Ectodermal cell (in vitro differentiated cells): ENCODE measurements around the gene ITPR2.
"Not testable (repeated sequence)": the region's sequence is repeated elsewhere in the genome, so short reads cannot be mapped to it uniquely, and the experiment has no call there.

Experiments used
- H3K27ac ChIP-seq: 2 replicates; pipeline ENCODE4 v1.7.0; 2013; ENCODE audit warnings: mild to moderate bottlenecking, low read depth, low read length; ENCODE audit not compliant: insufficient read depth, poor library complexity, severe bottlenecking
- H3K27me3 ChIP-seq: 2 replicates; pipeline ENCODE4 v1.7.0; 2013; ENCODE audit warnings: mild to moderate bottlenecking, low read length; ENCODE audit not compliant: insufficient read depth, control insufficient read depth, poor library complexity, severe bottlenecking
- H3K36me3 ChIP-seq: one replicate; pipeline ENCODE4 v1.7.0; 2013; ENCODE audit warnings: low read length; ENCODE audit not compliant: control insufficient read depth, insufficient read depth
- H3K4me1 ChIP-seq: one replicate; pipeline ENCODE4 v1.7.0; 2013; ENCODE audit warnings: low read length; ENCODE audit not compliant: control insufficient read depth, insufficient read depth
- H3K4me3 ChIP-seq: 2 replicates; pipeline ENCODE4 v1.7.0; 2013; ENCODE audit warnings: low read depth, low read length, control low read depth; ENCODE audit not compliant: insufficient read depth
- H3K9me3 ChIP-seq: 2 replicates; pipeline ENCODE4 v1.7.0; 2013; ENCODE audit warnings: mild to moderate bottlenecking, low read length, moderate library complexity; ENCODE audit not compliant: control insufficient read depth
- WGBS, 2 experiments: methylation state at CpG; one replicate each; pipeline ENCODE4 v1.1.7; 2013; ENCODE audit warnings: missing lambda C conversion rate in 2 of 2; 5-methylcytosine and 5-hydroxymethylcytosine counted together

ITPR2 gene

GRCh38 chr12:26317942-26318575 lies 514.9 kb downstream of the ITPR2 start:
- no peak overlapping the region for H3K4me3 ChIP-seq
- H3K4me1 ChIP-seq = no peaks in the 10 kb centered on the region
- no peak overlapping the region for H3K27ac ChIP-seq
- no peaks in the 10 kb centered on the region for H3K36me3 ChIP-seq
- no peaks in the 10 kb centered on the region for H3K27me3 ChIP-seq
- H3K9me3 ChIP-seq = no peaks in the 10 kb centered on the region

GRCh38 chr12:26314103-26314502 lies 518.9 kb downstream of the ITPR2 start:
- H3K4me3 ChIP-seq = not testable (repeated sequence)

GRCh38 chr12:26310489-26310888 lies 522.5 kb downstream of the ITPR2 start:
- not testable (repeated sequence) for H3K27ac ChIP-seq, H3K27me3 ChIP-seq, H3K36me3 ChIP-seq, H3K4me1 ChIP-seq, H3K4me3 ChIP-seq, H3K9me3 ChIP-seq
- 90 to 94% methylated on average over 6 of the region's 6 CpGs for WGBS, 2 experiments

More at GRCh38 chr12:26314103-26314502, 518.9 kb downstream of the ITPR2 start:
- H3K4me1 ChIP-seq, H3K36me3 ChIP-seq, H3K9me3 ChIP-seq, H3K27ac ChIP-seq, H3K27me3 ChIP-seq: not testable (repeated sequence)

GRCh38 chr12:26309634-26310033 lies 523.4 kb downstream of the ITPR2 start:
- Histone ChIP-seq H3K4me3 (no peak overlapping the region), H3K9me3 (no peaks in the 10 kb centered on the region)

GRCh38 chr12:26304273-26304672 lies 528.7 kb downstream of the ITPR2 start:
- Histone ChIP-seq H3K27me3 (no peaks in the 10 kb centered on the region), H3K27ac (no peak overlapping the region), H3K4me1 (no peaks in the 10 kb centered on the region), H3K36me3 (no peaks in the 10 kb centered on the region), H3K9me3 (no peaks in the 10 kb centered on the region), H3K4me3 (no peak overlapping the region)
- WGBS, 2 experiments = 93 to 95% methylated on average over 2 of the region's 2 CpGs

More at GRCh38 chr12:26309634-26310033, 523.4 kb downstream of the ITPR2 start:
- no peaks in the 10 kb centered on the region for H3K27me3 ChIP-seq
- H3K36me3 ChIP-seq = no peaks in the 10 kb centered on the region
- no peak overlapping the region for H3K27ac ChIP-seq
- 50 to 57% methylated on average over 2 to 3 of the region's 4 CpGs for WGBS, 2 experiments
- H3K4me1 ChIP-seq = no peaks in the 10 kb centered on the region

- no peaks in the 10 kb centered on the region for H3K9me3 ChIP-seq
- no peaks in the 10 kb centered on the region for H3K36me3 ChIP-seq
- H3K4me3 ChIP-seq = no peak overlapping the region
- H3K4me1 ChIP-seq = no peaks in the 10 kb centered on the region
- WGBS, 2 experiments = 92 to 96% methylated on average over 1 of the region's 1 CpG
- no peaks in the 10 kb centered on the region for H3K27me3 ChIP-seq
- H3K27ac ChIP-seq = no peak overlapping the region
These were observed 529.6 kb downstream of the ITPR2 start for GRCh38 chr12:26303418-26303817.

GRCh38 chr12:26302776-26303175 lies 530.2 kb downstream of the ITPR2 start:
- H3K27me3 ChIP-seq = no peaks in the 10 kb centered on the region
- no peaks in the 10 kb centered on the region for H3K4me1 ChIP-seq
- H3K9me3 ChIP-seq = no peaks in the 10 kb centered on the region
- WGBS, 2 experiments = 94 to 95% methylated on average over 3 of the region's 3 CpGs
- H3K36me3 ChIP-seq = no peaks in the 10 kb centered on the region
- no peak overlapping the region for H3K27ac ChIP-seq
- no peak overlapping the region for H3K4me3 ChIP-seq

- Histone ChIP-seq H3K4me3 (no peak overlapping the region), H3K9me3 (no peaks in the 10 kb centered on the region), H3K27me3 (no peaks in the 10 kb centered on the region), H3K27ac (no peak overlapping the region), H3K4me1 (no peaks in the 10 kb centered on the region), H3K36me3 (no peaks in the 10 kb centered on the region)
- 87 to 93% methylated on average over 1 of the region's 1 CpG for WGBS, 2 experiments
These were observed 533.2 kb downstream of the ITPR2 start for GRCh38 chr12:26299751-26300150.

GRCh38 chr12:26298785-26299621 lies 534.0 kb downstream of the ITPR2 start:
- Histone ChIP-seq H3K4me3 (no peak overlapping the region), H3K27me3 (no peaks in the 10 kb centered on the region), H3K36me3 (no peaks in the 10 kb centered on the region), H3K27ac (no peak overlapping the region), H3K9me3 (no peaks in the 10 kb centered on the region), H3K4me1 (no peaks in the 10 kb centered on the region)
- 82 to 91% methylated on average over 5 to 6 of the region's 6 CpGs for WGBS, 2 experiments

GRCh38 chr12:26297396-26298070 lies 535.5 kb downstream of the ITPR2 start:
- no peaks in the 10 kb centered on the region for H3K9me3 ChIP-seq
- no peaks in the 10 kb centered on the region for H3K4me1 ChIP-seq
- no peaks in the 10 kb centered on the region for H3K27me3 ChIP-seq
- H3K4me3 ChIP-seq = no peak overlapping the region
- WGBS, 2 experiments = 84 to 91% methylated on average over 8 of the region's 8 CpGs
- H3K27ac ChIP-seq = no peak overlapping the region
- H3K36me3 ChIP-seq = no peaks in the 10 kb centered on the region
